NCI-H2029 (cell line): ENCODE measurements around the gene RPL14.

ENCODE experiments used
- DNase-seq: peaks from one replicate; lab custom pipeline; 2025; lab: John Stamatoyannopoulos, UW

Gene RPL14

GRCh38 chr3:40463579-40463978 lies 6.4 kb downstream of the RPL14 start:
- DNase-seq, result no peak

GRCh38 chr3:40464339-40465110 lies 7.4 kb downstream of the RPL14 start:
- DNase-seq, result no peak

- no peak for DNase-seq
Measured at GRCh38 chr3:40465111-40465407, 7.9 kb downstream of the RPL14 start.

- peak; percentile 40 for DNase-seq
Measured at GRCh38 chr3:40465456-40465855, 8.3 kb downstream of the RPL14 start.

- DNase-seq, result peak; percentile 72
Measured at GRCh38 chr3:40468018-40468417, 10.9 kb downstream of the RPL14 start.

- DNase-seq, result no peak
Measured at GRCh38 chr3:40470701-40471100, 13.6 kb downstream of the RPL14 start.

- peak; percentile 78 for DNase-seq
Measured at GRCh38 chr3:40476478-40477470, 19.6 kb downstream of the RPL14 start, which contains the start of gene ZNF619. ZNF619 (plus strand) TSS chr3:40477122; CDS start chr3:40477980, 858 bp downstream.

- DNase-seq, result no peak
Measured at GRCh38 chr3:40477666-40478065, 20.5 kb downstream of the RPL14 start.

- DNase-seq, result no peak
Measured at GRCh38 chr3:40487172-40487571, 30.0 kb downstream of the RPL14 start.

- no peak for DNase-seq
Measured at GRCh38 chr3:40490916-40491315, 33.8 kb downstream of the RPL14 start.

GRCh38 chr3:40494698-40495097 lies 37.6 kb downstream of the RPL14 start:
- DNase-seq, result no peak

GRCh38 chr3:40497288-40497687 lies 40.1 kb downstream of the RPL14 start:
- no peak for DNase-seq

GRCh38 chr3:40499952-40500351 lies 42.8 kb downstream of the RPL14 start:
- DNase-seq, result no peak

GRCh38 chr3:40502034-40502433 lies 44.9 kb downstream of the RPL14 start:
- DNase-seq, result no peak

- DNase-seq, result peak; percentile 39
Measured at GRCh38 chr3:40504636-40505430, 47.7 kb downstream of the RPL14 start.

- peak; percentile 95 for DNase-seq
Measured at GRCh38 chr3:40505599-40506462, 48.7 kb downstream of the RPL14 start, which contains the start of gene ZNF620. ZNF620 (plus strand) TSS chr3:40506039; CDS start chr3:40506353, 314 bp downstream.

GRCh38 chr3:40511031-40511718 lies 54.0 kb downstream of the RPL14 start:
- no peak for DNase-seq

- DNase-seq, result no peak
Measured at GRCh38 chr3:40516201-40516600, 59.1 kb downstream of the RPL14 start.

GRCh38 chr3:40518067-40518466 lies 60.9 kb downstream of the RPL14 start:
- no peak for DNase-seq
